ENCODE results near the gene NUP107. TPM values are rescaled to one million over a fixed set of nuclear protein-coding genes. Genes with fewer than 3 reads are reported as not detected.

NUP107 gene
- polyA plus RNA-seq, 3 donors: 69.3 to 79.3 (median 74.7) TPM

DNA sequence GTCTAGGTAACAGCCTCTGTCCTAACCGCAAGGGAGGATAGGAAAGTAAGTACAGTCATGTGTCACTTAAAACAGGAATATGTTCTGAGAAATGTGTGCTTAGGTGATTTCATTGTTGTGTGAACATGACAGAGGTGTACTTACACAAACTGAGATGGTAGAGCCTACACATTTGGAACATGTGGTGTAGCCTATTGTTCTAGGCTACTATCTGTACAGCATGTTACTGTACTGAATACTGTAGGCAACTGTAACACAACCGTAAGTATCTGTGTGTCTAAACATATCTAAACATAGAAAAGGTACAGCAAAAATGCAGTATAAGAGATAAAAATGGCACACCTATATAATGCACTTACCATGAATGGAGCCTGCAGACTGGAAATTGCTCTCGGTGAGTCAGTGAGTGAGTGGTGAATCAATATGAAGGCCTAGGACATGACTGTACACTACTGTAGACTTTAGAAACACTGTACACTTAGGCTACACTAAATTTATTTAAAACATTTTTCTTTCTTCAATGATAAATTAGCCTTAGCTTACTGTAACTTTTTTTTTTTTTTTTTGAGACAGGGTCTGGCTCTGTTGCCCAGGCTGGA, 108.0 kb downstream of the NUP107 start:
- DNase-seq (ENCODE audit: low read depth in 3 of 3, low spot score in 2 of 3): no peak

Other genes starting within 250 kb of the NUP107 start
- 100 to 1,000 TPM; 190 to 193 (median 191) TPM for gene RAP1B, start 76.1 kb upstream of the NUP107 start, polyA plus RNA-seq (ENCODE audit: insufficient read length in 3 of 3)
- gene SLC35E3, start 59.2 kb downstream of the NUP107 start, polyA plus RNA-seq (ENCODE audit: insufficient read length in 3 of 3): 10 to 100 TPM; 15.7 to 17.9 (median 17.1) TPM
- 10 to 100 TPM; 54.9 to 60.3 (median 59.5) TPM for gene MDM2, start 121.2 kb downstream of the NUP107 start, polyA plus RNA-seq (ENCODE audit: insufficient read length in 3 of 3)
- gene CPM, start 246.2 kb downstream of the NUP107 start, polyA plus RNA-seq (ENCODE audit: insufficient read length in 3 of 3): 10 to 100 TPM; 25.4 to 29.3 (median 26.0) TPM

Data from right renal cortex interstitium (tissue), 3 donors.